Germinal center (tissue), 1 donor: Measurements from ENCODE around the gene C12orf75.
"Not testable (repeated sequence)": the region's sequence is repeated elsewhere in the genome, so short reads cannot be mapped to it uniquely, and the experiment has no call there.

ENCODE experiments used
- DNase-seq: peaks from one replicate; pipeline ENCODE4 v3.0.0; 2012; ENCODE audit warnings: mixed read lengths, low spot score

C12orf75 gene

DNA sequence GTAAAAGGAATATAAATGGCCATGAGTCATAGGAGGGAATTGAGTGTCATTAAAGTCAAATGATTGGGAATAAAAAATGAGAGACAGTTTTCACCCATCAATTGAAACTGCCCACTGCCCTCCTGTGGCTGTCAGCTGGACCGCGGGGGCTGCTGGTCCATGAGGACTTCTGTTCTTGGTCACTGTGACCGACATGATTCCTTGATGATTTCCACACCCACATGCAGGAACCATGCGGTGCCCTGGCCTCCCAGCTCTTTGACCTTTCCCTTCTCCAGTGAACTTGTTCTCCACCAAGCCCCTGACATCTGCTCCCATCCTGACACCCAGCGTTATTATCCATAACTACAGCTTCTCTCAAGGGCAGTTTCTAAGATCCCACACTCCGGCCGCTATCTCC is 48.4 kb downstream of the C12orf75 start:
- no peak for DNase-seq

DNA sequence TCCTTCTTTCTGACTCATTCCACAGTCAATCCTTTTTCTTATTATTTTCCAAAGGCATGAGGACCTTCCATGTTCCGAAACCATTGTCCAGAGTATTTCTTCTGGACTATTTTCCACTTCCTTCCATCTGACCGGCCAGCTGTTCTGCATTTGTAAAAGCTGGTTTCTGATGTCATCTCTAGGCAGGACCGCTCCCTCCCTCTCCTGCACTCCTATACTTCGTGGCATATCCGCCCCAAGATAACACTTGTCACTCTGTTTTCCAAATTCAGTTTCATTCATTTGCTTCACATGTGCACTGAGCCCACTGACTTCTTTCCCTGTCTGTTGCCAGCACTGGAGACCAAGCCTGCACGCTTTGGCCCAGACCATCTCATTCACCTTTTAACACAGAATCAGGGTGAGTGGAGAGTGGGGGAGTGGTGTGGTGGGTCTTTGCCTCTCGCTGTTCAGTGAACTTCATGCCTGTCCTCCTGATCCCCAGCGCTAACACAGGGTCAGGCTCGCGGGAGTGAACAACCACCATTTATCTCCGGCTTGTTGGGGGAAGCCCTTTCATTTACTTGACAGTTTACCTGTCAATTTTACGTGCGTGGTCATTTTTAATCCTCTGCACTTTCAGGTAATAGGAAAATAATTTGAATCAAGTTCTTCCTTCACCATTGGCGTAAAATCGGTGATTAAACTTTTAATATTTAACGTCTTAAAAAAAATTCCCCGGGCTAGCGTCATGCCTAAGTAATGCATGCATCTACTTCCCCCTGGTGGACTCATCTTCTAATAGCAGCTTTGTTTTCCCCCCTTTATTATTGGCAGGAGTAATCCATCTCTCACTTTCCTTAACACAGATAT is 52.5 kb downstream of the C12orf75 start:
- peak; percentile 73 for DNase-seq

DNA sequence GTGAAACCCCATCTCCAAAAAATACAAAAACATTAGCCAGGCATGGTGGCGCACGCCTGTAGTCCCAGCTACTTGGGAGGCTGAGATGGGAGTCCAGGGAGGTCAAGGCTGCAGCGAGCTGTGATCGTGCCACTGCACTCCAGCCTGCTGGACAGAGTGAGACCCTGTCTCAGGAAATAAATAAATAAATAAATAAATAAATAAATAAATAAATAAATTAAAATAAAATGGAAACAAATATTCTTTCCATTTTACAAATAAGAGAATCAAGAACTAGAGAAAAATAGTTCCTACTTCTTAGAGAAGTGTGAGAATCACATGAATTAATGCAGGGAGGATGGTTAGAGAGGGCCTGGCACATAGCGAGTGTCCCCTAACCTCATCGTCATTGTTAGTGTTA is 53.7 kb downstream of the C12orf75 start:
- DNase-seq, result no peak

DNA sequence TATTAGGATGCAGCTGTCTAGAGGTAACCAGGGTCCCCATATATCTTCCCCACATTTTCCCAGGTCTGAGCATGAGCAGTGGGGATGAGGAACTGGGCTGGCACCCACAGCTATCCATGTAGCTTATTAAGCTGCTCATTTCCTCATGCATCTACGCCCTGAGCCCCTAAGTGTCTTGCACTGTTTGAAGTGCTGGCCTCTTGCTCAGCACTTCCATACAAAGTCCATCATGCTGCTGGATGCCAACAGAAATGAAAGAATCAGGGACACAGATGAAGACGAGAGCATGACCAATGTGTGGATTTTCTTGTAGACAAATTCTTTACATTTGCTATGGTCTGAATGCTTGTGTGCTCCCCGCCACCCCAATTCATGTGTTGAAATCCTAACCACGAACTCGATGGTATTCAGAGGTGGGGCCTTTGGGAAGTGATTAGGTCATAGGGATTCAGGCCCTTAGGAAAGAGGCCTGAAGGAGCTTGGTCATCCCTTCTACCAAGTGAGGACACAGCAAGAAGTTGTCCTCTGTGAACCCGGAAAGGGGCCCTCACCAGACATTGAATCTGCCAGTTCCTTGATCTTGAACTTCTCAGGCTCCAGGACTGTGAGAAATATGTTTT is 54.5 kb downstream of the C12orf75 start:
- DNase-seq, result no peak

DNA sequence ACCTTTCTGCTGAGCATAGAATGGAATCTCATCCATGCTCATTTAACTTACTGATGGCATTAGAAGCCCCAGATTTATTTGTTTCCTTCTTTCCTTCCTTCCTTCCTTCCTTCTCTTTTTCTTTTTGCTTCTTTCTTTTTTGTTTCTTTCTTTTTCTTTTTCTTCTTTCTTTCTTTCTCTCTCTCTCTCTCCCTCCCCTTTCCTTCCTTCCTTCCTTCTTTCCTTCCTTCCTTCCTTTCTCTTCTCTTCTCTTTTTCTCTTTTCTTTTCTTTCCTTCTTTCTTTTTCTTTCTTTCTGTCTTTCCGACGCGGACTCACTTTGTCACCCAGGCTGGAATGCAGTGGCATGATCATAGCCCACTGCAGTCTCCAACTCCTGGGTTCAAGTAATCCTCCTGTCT is 55.9 kb downstream of the C12orf75 start:
- DNase-seq, result no peak

DNA sequence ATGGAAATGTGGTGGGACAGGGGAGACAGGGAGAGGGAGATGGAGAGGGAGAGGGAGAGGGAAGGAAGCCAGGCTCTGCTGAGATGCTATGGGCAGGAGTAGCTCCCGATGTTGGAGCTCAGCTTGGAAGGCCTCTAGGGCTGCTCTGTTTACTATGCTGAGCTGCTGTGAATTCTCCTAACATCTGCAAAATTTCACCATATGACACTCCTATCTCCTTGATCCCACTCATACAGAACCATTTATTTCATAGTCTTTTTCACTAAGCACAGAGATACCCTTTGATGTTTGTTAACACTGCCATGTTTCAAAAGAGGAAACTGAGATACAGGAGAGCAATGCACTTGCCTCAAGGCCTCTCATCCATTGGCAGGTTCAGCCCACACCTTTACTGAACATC is 60.7 kb downstream of the C12orf75 start:
- no peak for DNase-seq

DNA sequence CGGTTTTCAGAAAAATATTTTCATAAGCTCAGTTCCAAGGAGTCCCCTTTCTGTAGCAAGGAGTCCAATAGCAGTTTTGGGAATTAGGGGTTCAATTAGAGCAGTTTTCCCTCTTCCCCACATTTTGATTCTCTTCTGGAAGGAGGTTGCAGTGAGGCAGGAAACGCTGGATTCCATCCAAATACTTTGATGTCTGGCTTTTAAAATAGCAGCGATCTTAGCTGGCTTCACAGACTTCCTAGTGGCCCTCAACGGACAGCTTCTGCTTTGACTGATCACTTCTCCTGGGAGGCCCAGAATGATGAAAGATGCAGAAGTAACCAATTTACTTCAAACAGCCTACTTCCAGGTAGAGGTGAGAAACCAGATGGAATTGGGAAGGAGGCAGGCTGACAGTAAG is 63.1 kb downstream of the C12orf75 start:
- no peak for DNase-seq

DNA sequence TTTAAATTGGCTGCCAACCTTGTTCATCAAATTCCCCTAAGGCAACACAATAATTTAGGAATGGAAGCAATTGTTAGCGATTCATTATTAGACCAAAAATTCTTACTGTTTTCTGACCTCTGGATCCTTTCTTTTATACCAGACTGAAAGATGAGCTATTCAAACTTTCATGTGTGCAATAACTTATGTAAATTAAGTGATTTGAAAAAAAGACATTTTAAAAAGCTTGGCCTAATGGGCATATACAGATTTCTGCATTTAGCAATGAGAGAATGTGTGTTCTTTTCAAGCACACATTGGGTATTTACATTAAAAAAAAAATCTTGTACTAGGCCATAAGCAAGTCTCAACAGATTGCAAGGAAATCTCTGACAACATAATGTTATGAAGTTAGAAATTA is 65.5 kb downstream of the C12orf75 start:
- DNase-seq, result no peak

DNA sequence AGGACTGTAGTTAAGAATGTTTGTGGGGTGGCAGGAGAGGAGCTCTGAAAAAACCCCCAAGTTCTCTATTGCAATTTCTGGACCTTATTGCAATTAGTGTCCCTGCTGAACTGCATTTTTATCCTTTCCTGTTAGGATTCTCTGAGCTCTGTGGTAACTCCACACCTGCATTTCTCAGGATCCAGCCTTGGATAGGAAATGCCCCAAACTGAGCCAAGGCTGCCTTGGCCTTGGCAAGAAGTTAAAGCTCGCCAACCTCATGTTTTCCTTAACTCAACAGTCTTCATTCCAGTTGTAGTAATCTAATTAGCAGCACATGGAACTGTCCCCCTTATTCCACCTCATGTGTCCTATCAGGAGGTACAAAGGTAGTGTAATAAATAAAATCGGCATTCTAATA is 66.5 kb downstream of the C12orf75 start:
- DNase-seq, result no peak

DNA sequence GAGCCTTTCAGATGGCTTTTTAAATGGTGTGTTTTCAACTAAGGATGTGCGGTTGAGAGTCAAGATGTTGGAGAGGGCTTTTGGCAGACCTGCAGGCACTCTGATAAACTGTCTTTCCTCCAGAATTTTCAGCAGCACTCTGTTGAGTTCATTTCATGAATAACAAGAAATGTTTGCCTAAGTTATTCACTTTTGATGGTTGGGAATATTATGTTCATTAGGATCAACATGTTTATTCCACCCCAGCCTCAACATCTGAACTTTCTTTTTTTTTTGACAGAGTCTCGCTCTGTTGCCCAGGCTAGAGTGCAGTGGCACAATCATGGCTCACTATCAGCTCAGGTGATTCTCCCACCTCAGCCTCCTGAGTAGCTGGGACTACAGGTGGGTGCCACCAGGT is 68.4 kb downstream of the C12orf75 start:
- DNase-seq, result no peak

DNA sequence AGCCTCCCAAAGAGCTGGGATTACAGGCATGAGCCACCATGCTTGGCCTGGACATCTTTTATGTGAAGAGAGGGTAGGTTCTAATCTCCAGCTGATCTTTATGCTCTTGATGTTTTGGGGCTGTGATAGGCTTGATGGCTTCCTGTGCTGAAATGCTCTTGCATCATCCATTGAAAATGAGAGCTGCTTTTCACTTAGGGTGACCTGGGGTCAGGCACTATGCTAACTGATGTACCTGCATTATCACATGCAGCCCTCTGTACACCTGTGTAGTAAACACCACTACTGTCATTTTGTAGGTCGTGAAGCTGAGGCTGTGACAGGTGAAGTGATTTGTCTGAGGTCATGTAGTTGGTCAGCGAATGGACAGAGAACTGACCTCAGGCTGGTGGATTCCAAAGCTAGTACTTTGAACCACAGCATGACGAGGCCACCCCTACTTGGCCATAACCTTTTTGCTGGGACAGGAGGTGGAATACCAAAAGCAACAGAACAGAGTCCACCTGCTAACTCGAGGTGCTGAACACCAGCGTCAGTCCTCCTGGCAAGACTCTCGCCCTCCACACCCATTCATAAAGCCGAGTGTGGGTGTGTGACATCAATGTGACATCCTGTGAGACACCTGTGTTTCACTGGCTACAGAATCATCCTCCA is 69.1 kb downstream of the C12orf75 start:
- no peak for DNase-seq

DNA sequence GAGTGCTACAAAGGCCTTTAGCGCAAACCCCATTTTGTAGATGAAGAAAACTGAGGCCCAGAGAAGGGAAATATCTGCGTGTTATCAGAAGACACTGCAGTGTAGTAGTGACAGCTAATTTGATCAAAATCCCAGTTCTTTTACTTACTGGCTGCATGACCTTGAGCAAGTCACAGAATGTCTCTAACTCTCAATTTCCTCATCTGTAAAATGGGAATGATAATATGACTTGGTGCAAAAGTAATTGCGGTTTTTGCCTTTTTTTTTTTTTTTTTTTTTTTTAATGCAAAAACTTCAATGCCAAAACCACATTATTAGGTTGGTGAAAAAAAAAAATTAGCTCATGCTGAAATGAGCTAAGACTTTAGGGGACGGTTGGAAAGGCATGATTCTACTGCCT is 69.7 kb downstream of the C12orf75 start:
- DNase-seq, result no peak

DNA sequence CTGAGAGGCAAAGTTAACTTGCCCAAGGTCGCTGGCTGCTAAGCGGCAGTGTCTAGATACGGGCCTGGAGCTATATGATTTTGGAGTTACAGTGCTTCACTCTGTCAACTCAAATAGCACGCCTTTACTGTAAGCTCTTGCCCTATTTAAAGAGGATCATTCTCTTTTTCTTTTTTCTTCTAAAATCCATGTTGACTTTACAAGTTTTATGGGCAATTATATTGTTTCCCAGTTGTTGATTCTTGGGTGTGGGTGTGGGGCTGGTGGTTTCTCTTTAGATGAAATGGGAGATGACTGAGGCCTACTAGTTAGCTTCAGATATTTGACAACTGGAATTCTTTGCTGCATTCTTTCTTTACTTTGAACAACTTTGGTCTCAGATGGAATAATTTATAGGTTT is 70.7 kb downstream of the C12orf75 start:
- DNase-seq, result no peak

DNA sequence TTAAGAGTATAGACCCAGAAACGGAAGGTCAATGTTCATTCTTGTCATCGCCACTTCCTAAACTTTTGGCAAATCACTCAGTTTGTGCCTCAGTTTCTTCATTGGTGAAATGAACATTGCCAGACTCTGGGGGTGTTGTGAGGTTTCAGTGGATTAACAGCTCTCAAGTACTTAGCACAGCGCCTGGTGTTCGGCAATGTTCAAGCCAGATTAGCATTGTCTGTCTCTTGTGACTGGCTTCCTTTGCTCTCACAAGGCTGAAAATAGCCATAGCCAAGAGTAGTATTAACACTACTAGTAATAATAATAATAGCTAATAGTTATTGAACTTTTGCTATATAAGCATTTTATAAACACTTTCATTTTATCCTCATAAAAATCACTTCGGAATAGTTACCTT is 71.9 kb downstream of the C12orf75 start:
- DNase-seq, result no peak

DNA sequence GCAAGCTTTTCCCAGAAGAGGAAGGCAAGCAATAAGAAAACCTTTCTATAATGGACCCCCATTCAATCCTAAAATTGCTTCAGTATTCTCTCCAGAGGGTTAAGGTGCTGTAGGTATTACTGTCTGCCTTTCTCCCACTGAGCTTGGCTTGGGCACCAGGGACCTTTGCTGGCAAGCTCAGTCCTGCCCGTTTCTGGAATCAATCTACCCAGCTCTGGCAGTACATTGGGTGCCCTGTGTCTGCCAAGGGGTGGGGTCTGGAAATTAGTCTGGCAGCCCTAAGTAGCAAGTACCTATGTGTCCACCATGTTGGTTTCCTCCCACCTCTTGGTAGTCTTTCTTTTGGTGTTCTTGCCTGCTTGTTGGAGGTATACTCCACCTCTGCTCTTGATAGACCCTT is 72.6 kb downstream of the C12orf75 start:
- no peak for DNase-seq

DNA sequence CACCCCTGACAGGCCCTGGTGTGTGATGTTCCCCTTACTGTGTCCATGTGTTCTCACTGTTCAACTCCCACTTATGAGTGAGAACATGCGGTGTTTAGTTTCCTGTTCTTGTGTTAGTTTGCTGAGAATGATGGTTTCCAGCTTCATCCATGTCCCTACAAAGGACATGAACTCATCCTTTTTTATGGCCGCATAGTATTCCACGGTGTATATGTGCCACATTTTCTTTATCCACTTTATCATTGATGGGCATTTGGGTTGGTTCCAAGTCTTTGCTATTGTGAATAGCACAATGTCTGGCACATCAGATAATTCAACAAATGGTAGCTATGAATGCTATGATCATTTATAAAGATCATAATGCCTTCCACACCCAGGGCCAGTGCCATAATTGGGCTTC is 73.6 kb downstream of the C12orf75 start:
- not testable (repeated sequence) for DNase-seq

DNA sequence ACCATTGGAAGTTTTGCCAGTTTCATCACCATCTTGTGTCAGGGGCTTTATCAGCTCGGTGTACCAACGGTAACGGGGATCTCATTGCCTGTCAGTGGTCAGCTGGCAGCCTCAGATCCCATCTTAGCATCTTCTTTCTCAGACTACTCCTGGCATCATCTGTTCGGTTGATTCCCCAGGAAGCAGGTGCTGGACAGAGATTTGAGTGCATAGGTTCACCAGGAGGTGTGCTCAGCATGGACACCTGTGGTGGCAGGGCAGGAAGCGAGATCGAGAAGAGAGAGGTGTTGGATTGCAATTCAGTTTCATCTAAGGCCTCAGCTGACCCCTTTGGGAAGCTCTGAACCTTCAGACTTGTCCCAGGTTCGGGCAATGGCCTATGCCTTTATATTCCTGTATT is 76.0 kb downstream of the C12orf75 start:
- DNase-seq, result no peak

DNA sequence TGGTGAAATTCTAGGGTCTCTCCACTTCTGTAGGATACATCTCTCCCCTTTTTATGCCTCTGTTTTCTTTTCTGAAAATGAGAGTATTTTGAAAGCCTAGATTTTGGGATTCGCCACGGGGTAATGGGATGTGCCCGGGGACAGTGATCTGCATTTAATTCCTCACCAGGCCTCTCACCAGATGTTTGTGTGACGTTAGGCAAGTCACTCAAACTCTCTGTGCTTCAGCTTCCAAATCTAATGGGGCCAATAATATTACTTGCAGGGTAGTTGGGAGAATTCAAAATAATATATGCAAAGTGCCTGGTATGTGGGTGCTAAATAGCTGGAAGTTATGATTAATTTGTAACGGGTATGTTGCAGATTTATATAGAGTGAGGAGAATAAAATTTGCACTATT is 78.8 kb downstream of the C12orf75 start:
- DNase-seq, result no peak

DNA sequence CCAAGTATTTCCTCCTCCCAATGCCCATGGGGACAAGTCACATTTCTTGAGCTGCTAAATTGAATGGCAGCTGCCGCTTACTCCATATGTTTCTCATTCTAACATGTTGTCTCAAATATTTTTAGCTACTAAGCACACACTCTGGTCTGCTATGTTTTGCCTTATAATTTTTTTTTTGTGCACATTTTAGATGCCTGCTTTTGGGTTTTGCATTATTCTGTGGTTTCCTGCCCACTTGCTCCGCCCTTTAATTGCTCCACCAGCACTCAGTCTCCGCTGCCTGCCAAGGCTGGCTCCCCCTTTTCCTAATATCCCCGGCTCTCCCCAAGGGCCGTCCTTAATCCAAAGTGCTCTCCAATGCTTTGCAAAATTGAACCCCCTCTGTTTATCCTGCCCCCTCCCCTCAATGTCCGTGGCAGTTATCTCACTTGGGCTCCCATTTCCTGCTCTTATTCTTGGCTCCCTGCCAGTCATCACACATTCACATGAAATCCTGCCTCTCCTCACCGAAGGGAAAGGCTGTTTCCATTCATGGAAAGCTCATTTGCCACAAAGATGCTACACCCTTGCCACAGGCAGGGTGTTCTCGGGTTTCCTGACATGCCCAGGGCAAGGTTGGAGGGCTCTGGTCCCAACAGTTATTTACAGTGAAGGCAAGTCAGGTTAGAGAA is 79.4 kb downstream of the C12orf75 start:
- no peak for DNase-seq

DNA sequence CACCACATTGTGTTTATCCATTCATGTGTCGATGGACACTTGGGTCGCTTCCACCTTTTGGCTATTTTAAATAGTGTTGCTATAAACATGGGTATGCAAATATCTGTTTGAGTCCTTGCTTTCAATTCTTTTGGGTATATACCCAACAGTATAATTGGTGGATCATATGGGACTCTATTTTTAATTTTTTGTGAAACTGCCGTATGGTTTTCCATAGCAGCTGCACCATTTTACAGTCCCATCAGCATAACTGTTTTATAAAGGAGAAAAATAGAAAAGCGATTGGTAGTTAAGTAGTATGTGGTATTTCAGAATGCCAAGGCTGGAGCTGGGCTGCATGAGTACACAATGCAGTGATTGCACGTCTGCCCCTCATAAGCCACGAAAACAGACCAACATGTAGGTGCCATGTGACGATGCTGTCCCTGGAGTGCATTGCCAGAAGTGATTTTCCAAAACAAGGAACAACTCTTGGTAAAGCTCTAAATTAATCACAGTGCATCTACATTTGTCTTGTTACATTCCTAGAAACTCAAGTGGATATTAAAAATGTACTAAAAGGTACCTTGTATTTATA is 83.5 kb downstream of the C12orf75 start:
- no peak for DNase-seq

DNA sequence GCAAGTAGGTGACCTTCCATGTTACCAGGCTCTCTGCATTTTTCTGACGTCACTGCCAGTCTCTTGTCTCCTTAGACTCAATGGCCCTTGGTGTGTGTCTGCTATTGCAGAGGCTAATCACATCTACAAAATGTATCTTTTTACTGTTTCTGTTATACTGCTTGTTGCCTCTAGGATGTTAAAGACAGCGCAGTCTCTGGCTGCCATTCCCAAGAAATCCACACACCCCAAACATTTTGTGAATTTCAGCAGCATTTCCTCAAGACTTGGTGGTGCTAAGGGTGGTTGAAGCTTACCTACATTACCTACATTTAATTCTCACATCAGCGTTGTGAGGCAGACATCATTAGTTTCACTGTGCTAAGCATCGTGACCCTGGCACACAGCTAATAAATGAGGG is 87.2 kb downstream of the C12orf75 start:
- DNase-seq, result no peak

DNA sequence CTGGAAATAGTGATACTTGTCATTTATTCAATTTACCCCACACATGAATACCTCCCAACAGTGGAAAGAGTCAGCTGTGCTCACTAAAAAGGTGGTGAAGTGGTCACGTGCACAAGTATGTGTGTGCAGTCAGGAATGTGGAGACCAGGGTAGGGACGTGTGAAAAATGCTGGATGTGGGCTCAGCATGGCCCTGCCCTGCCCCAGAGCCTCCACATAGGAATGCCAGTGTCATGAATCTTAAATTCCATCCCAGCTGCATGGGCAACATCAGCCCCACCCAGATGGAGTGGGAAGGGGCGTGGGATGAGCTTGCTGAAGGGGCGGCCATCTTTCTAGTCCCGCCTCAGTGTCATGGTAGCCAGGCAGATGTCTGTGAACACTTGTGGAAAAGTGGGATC is 87.7 kb downstream of the C12orf75 start:
- no peak for DNase-seq
